HepG2 (cell line): ENCODE results near the gene TMEM165. TPM values are rescaled to one million over a fixed set of nuclear protein-coding genes. Genes with fewer than 3 reads are reported as not detected.

Experiments
- ATAC-seq: fragments of 200-7000 bp; cut with Tn5 transposase; 3 replicates; pipeline ENCODE4 v1.9.1; 2020; ENCODE audit warnings: mild to moderate bottlenecking, moderate library complexity
- BruUV-seq: library from RNA; stranded (reverse); fragments of 400-500 nt; replicated peaks from 2 replicates; lab custom pipeline; 2021; lab: Mats Ljungman, UMichigan
- CTCF ChIA-PET: fragments of 300-600 bp; formaldehyde crosslinking; extraction: SDS; loops from one replicate; lab custom pipeline; 2021; ENCODE audit warnings: low total read pairs, inconsistent platforms, low intra/inter-chr PET ratio; lab: Yijun Ruan, JAX
- POLR2A ChIA-PET: fragments of 350-600 bp; sonication (Branson Sonifier 250); formaldehyde crosslinking; loops from one replicate; lab custom pipeline; 2020; ENCODE audit warnings: antibody characterized with exemption, inconsistent platforms; lab: Yijun Ruan, JAX
- DNase-seq: peaks from one replicate; pipeline ENCODE4 v3.0.0-alpha.2; 2015; ENCODE audit warnings: low spot score
- FAIRE-seq: peaks from 3 replicates; lab custom pipeline; 2011; peaks lifted over from hg19 to GRCh38; lab: Jason Lieb, UNC
- H2AFZ ChIP-seq: one replicate; pipeline ENCODE4 v1.6.1; 2011; ENCODE audit warnings: low read length, inconsistent platforms
- H3K27ac ChIP-seq: fragments of 300-600 bp; 3 replicates; pipeline ENCODE4 v1.8.0; 2011; ENCODE audit warnings: mixed run types, mild to moderate bottlenecking, mixed read lengths, low read length, inconsistent platforms; ENCODE audit not compliant: insufficient read depth; ENCODE audit errors: extremely low read length
- H3K27me3 ChIP-seq, 2 experiments: fragments of 200-600 bp in 1 of 2; 2 replicates in 1 of 2; 3 replicates in 1 of 2; pipeline versions ENCODE4 v1.6.0 to v1.8.0; 2011; ENCODE audit warnings: low read length in 2 of 2, mild to moderate bottlenecking in 2 of 2, moderate library complexity in 2 of 2, inconsistent platforms in 1 of 2; ENCODE audit not compliant: insufficient read depth in 2 of 2, control insufficient read depth in 1 of 2
- H3K36me3 ChIP-seq, 2 experiments: fragments of 200-600 bp in 1 of 2; replicated peaks in 1 of 2; 2 replicates in 1 of 2; 3 replicates in 1 of 2; pipeline versions ENCODE4 v1.5.1 to v1.8.0; 2011; ENCODE audit warnings: low read length in 2 of 2, inconsistent platforms in 1 of 2; ENCODE audit not compliant: insufficient read depth in 2 of 2, control insufficient read depth in 1 of 2
- H3K4me1 ChIP-seq: 2 replicates; pipeline ENCODE4 v1.5.1; 2012; ENCODE audit warnings: low read length, inconsistent platforms; ENCODE audit not compliant: insufficient read depth
- H3K4me2 ChIP-seq: 2 replicates; pipeline ENCODE4 v1.6.0; 2011; ENCODE audit warnings: low read depth, low read length, inconsistent platforms
- H3K4me3 ChIP-seq, 3 experiments: fragments of 200-600 bp in 1 of 3; sonication (generic), shearing (Covaris generic) in 1 of 3; replicated peaks in 1 of 3; 2 replicates each; pipeline ENCODE4 v1.5.1; 2011 to 2016; ENCODE audit warnings: low read length in 3 of 3, inconsistent platforms in 2 of 3, low read depth in 2 of 3, mild to moderate bottlenecking in 2 of 3, control low read depth in 1 of 3, mixed read lengths in 1 of 3; ENCODE audit not compliant: insufficient read depth in 1 of 3
- H3K79me2 ChIP-seq: one replicate; pipeline ENCODE4 v1.6.1; 2011; ENCODE audit warnings: low read length, inconsistent platforms; ENCODE audit not compliant: insufficient read depth
- H3K9ac ChIP-seq: 2 replicates; pipeline ENCODE4 v1.6.0; 2011; ENCODE audit warnings: mild to moderate bottlenecking, low read depth, low read length, inconsistent platforms; ENCODE audit not compliant: insufficient read depth
- H3K9me3 ChIP-seq: 2 replicates; pipeline ENCODE4 v1.5.1; 2012; ENCODE audit warnings: mild to moderate bottlenecking, low read length
- H4K20me1 ChIP-seq: 2 replicates; pipeline ENCODE4 v1.6.0; 2011; ENCODE audit warnings: inconsistent platforms, mild to moderate bottlenecking, low read length, moderate library complexity; ENCODE audit not compliant: insufficient read depth
- ATM ChIP-seq: fragments of 450-650 bp; IDR thresholded peaks from 2 replicates; pipeline ENCODE4 v1.7.1; 2017; ENCODE audit warnings: mild to moderate bottlenecking, borderline replicate concordance
- KDM1A ChIP-seq: IDR thresholded peaks from 2 replicates; pipeline ENCODE4 v1.6.1; 2016; ENCODE audit warnings: missing compliant biosample characterization
- ZNF225 ChIP-seq: sonication (generic); formaldehyde crosslinking; IDR thresholded peaks from 2 replicates; pipeline ENCODE4 v1.4.0; 2020; ENCODE audit warnings: mild to moderate bottlenecking, missing genetic modification reagents
- ZNF230 ChIP-seq: sonication (generic); formaldehyde crosslinking; IDR thresholded peaks from 2 replicates; pipeline ENCODE4 v1.4.0; 2020; ENCODE audit warnings: mild to moderate bottlenecking, missing genetic modification reagents
- ZNF263 ChIP-seq: sonication (generic); formaldehyde crosslinking; IDR thresholded peaks from 2 replicates; pipeline ENCODE4 v1.4.0; 2020; ENCODE audit warnings: missing genetic modification reagents
- ZNF501 ChIP-seq: sonication (generic); formaldehyde crosslinking; IDR thresholded peaks from 2 replicates; pipeline ENCODE4 v1.5.1; 2020; ENCODE audit warnings: mild to moderate bottlenecking, moderate library complexity, missing genetic modification reagents
- WGBS: methylation state at CpG from one replicate; pipeline ENCODE4 v1.1.6; 2017; ENCODE audit warnings: low lambda C conversion rate; 5-methylcytosine and 5-hydroxymethylcytosine counted together
- in situ Hi-C: cut with HindIII; loops from 2 replicates; pipeline ENCODE4 v1.10.0; 2017; ENCODE audit warnings: low pct_unique_long_range_greater_than_20kb; ENCODE audit not compliant: extremely low pct_ligation_motif_present
- intact Hi-C: fragments of 100-400 bp; cut with micrococcal nuclease; formaldehyde crosslinking; loops from one replicate; pipeline ENCODE4 v1.10.0; 2022; ENCODE audit not compliant: unreplicated experiment
- polyA plus RNA-seq, 8 experiments: library from polyadenylated mRNA; depleted of rRNA in 3 of 8; stranded (reverse) in 7 of 8; unstranded in 1 of 8; fragments of >200 nt; fragmentation: Illumina TruSeq in 4 of 8; extraction: Trizol in 4 of 8; gene quantifications; 2 replicates each; pipeline versions ENCODE4 v1.2.1 to v1.2.3, GENCODE V29; 2011 to 2016; ENCODE audit warnings: low read depth in 4 of 8, missing spikeins in 1 of 8, mixed read lengths in 1 of 8; ENCODE audit not compliant: insufficient read depth in 1 of 8
- total RNA-seq, 5 experiments: library from RNA; depleted of rRNA; stranded (reverse); fragments of >200 nt; fragmentation: Illumina TruSeq; extraction: Trizol; gene quantifications; 2 replicates each; pipeline ENCODE4 v1.2.3, GENCODE V29; 2016; ENCODE audit warnings: low read depth in 1 of 5

Gene TMEM165
- total and polyA plus RNA-seq, 2 of the 13 experiments (the other 11 are each of a cell fraction or from before 2014, with no cell fraction given), result 54.6 to 103 TPM

- TF ChIP-seq ZNF501 (CRISPR knock-in tag) (no peak), ZNF225 (CRISPR knock-in tag) (no peak)
- H3K36me3 ChIP-seq, result peaks cover 11 to 56% of the 10 kb centered on the region in 2 experiments; a peak in 4 of 5 replicates
- H3K79me2 ChIP-seq, result peaks cover under 1% of the 10 kb centered on the region
- intact Hi-C loops, result no loop called here
- H2AFZ ChIP-seq, result no peak overlapping the region
- no peak overlapping the region for H3K27ac ChIP-seq
- H3K9me3 ChIP-seq, result no peaks in the 10 kb centered on the region
- FAIRE-seq, result no peak
- H3K4me3 ChIP-seq, result no peak overlapping the region
- H3K9ac ChIP-seq, result no peak overlapping the region
- H3K4me2 ChIP-seq, result no peak overlapping the region
- WGBS, result 93% methylated on average over 3 of the region's 3 CpGs
- POLR2A ChIA-PET, result no interaction called here
- CTCF ChIA-PET, result no interaction called here
- no TSS peak for BruUV-seq
- ATAC-seq, result no peak
- in situ Hi-C loops, result no loop called here
- H4K20me1 ChIP-seq, result no peaks in the 10 kb centered on the region; the same call in 1 of the 2 replicates
- no peaks in the 10 kb centered on the region for H3K27me3 ChIP-seq
- DNase-seq, result no peak
- H3K4me1 ChIP-seq, result no peaks in the 10 kb centered on the region
Observed at GRCh38 chr4:55416176-55416575, 20.4 kb downstream of the TMEM165 start.

GRCh38 chr4:55424791-55425190 lies 29.0 kb downstream of the TMEM165 start:
- in situ Hi-C loops, result no loop called here
- no peak overlapping the region for H2AFZ ChIP-seq
- no peak for ATAC-seq
- WGBS, result 95% methylated on average over 3 of the region's 3 CpGs
- H3K4me1 ChIP-seq, result no peaks in the 10 kb centered on the region
- H3K9me3 ChIP-seq, result no peaks in the 10 kb centered on the region
- H3K4me2 ChIP-seq, result no peak overlapping the region
- no peaks in the 10 kb centered on the region for H3K27me3 ChIP-seq
- peaks cover 5 to 59% of the 10 kb centered on the region in 2 experiments for H3K36me3 ChIP-seq
- BruUV-seq, result no TSS peak
- intact Hi-C loops, result no loop called here
- ChIA-PET POLR2A (no interaction called here), CTCF (no interaction called here)
- no peak overlapping the region for H3K27ac ChIP-seq
- H3K9ac ChIP-seq, result no peak overlapping the region
- TF ChIP-seq ZNF263 (CRISPR knock-in tag) (no peak), ZNF230 (CRISPR knock-in tag) (no peak), ATM (no peak), KDM1A (CRISPR knock-in tag) (no peak)
- FAIRE-seq, result no peak
- H3K4me3 ChIP-seq, result no peak overlapping the region
- no peaks in the 10 kb centered on the region for H4K20me1 ChIP-seq
- H3K79me2 ChIP-seq, result no peaks in the 10 kb centered on the region
- DNase-seq, result no peak
